Brain microvascular endothelial cell (primary cell): Measurements from ENCODE around the gene PAPOLB.

Experiments used
- DNase-seq: peaks from one replicate; pipeline ENCODE4 v3.0.0-alpha.2; 2020
- H3K27ac ChIP-seq: fragments of 250-450 bp; sonication (Bioruptor Pico); 2 replicates; pipeline ENCODE4 v1.5.1; 2020; ENCODE audit warnings: mild to moderate bottlenecking, moderate library complexity
- H3K27me3 ChIP-seq: fragments of 250-450 bp; sonication (Bioruptor Pico); replicated peaks from 2 replicates; pipeline ENCODE4 v1.5.1; 2020; ENCODE audit warnings: mild to moderate bottlenecking
- H3K36me3 ChIP-seq: fragments of 250-450 bp; sonication (Bioruptor Pico); replicated peaks from 2 replicates; pipeline ENCODE4 v1.5.1; 2020; ENCODE audit warnings: mild to moderate bottlenecking
- H3K4me3 ChIP-seq: 2 replicates; pipeline ENCODE4 v1.5.1; 2011; ENCODE audit warnings: low read depth, mild to moderate bottlenecking, control low read depth, low read length, moderate library complexity
- CTCF ChIP-seq: IDR thresholded peaks from 2 replicates; pipeline ENCODE4 v1.5.1; 2011; ENCODE audit warnings: low read depth, mild to moderate bottlenecking, moderate library complexity, low read length, control low read depth, inconsistent platforms; ENCODE audit errors: missing control alignments
- in situ Hi-C: cut with HindIII; loops from 2 replicates; pipeline ENCODE4 v1.10.0; 2017; ENCODE audit warnings: low sequenced_read_pairs, low pct_ligation_motif_present

The PAPOLB gene

GRCh38 chr7:4885317-4885807, 23.5 kb upstream of the PAPOLB start:
- DNase-seq: no peak
- in situ Hi-C loops: no loop called here
- no peak overlapping the region for H3K27ac ChIP-seq
- no peaks in the 10 kb centered on the region for H3K27me3 ChIP-seq
- H3K36me3 ChIP-seq: no peaks in the 10 kb centered on the region
- TF ChIP-seq CTCF: no peak
- no peak overlapping the region for H3K4me3 ChIP-seq

- H3K27ac ChIP-seq: no peak overlapping the region
- no peak for TF ChIP-seq CTCF
- in situ Hi-C loops: no loop called here
- no peaks in the 10 kb centered on the region for H3K36me3 ChIP-seq
- DNase-seq: no peak
- no peaks in the 10 kb centered on the region for H3K27me3 ChIP-seq
- no peak overlapping the region for H3K4me3 ChIP-seq
Observed at GRCh38 chr7:4884164-4884563, 22.3 kb upstream of the PAPOLB start.

DNA sequence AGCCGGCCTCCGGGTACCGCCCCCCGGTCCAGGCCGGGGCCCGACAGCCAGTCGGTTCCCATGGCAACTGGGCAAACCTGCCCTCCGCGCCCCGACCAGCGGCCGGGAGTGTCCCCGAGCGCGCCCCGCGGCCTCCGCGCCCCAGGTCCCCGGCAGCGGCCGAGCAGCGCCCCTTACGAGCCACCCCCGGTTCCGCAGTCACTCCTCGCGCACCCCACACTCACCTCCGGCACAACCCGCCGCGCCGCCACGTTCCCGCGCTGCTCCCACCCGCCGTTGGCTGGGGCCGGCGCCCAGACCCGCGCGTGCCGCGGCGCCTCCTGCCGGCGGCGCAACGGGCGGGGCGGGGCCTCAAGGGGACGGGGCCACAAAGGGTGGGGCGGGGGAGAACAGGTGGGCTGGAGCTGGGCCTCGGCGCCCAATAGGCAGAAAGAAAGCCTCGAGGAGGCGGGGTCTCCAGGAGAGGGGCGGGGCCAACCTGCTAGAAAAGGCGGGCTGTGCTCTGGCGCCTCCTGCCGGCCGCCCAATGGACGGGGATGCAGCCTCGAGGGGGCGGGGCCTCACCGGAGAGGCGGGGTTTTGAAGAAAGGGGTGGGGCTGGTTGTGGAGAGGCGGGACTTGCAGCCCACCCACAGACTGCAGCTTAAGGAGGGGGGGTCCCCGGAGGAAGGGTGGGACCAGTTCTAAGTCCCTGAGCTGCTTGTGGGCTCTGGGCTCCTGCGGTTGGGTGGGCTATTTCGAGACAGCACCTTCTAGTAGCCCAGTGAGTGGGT, 21.7 kb upstream of the PAPOLB start, which contains the start of gene RADIL:
TSS of gene RADIL (minus strand) at position 345 of the 773 bp plus-strand sequence. CDS start 5,577 bp downstream, outside the sequence.
- Histone ChIP-seq H3K27ac (peak within 1 kb of the TSS; percentile 79), H3K27me3 (no peaks in the 10 kb centered on the region), H3K36me3 (no peaks in the 10 kb centered on the region), H3K4me3 (peak within 1 kb of the TSS; percentile 38)
- in situ Hi-C loops: no loop called here
- TF ChIP-seq CTCF: peak; percentile 88
- DNase-seq: peak; percentile 91

DNA sequence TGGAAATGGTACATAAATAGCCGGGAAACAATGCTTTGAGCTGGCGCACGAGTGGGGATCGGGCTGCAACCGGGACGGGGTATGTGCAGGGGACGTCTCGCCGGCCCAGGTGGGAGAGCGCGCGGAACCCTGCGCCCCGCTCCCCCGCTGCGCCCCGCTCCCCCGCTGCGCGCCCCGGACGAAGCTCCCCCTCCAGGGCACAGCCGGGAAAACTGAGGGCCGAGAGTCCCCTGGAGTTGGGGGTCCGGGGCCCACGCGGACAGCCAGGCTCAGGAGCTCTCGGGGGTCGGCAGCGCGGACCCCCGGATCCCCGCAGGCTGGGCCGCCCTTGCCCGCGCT, 21.2 kb upstream of the PAPOLB start:
- TF ChIP-seq CTCF: no peak
- in situ Hi-C loops: no loop called here
- no peaks in the 10 kb centered on the region for H3K36me3 ChIP-seq
- H3K4me3 ChIP-seq: peak overlapping the region; percentile 38
- peak overlapping the region; percentile 38 for H3K27ac ChIP-seq
- no peak for DNase-seq
- H3K27me3 ChIP-seq: no peaks in the 10 kb centered on the region

GRCh38 chr7:4882169-4883032, 20.6 kb upstream of the PAPOLB start:
- H3K4me3 ChIP-seq: peak overlapping the region; percentile 38
- H3K27ac ChIP-seq: peak overlapping the region; percentile 79

More at GRCh38 chr7:4882169-4883032, 20.6 kb upstream of the PAPOLB start:
- peak; percentile 72 for DNase-seq
- H3K36me3 ChIP-seq: no peaks in the 10 kb centered on the region
- H3K27me3 ChIP-seq: no peaks in the 10 kb centered on the region
- in situ Hi-C loops: no loop called here
- no peak for TF ChIP-seq CTCF
